Activated CD4-positive, alpha-beta T cell treated with anti-CD3 and anti-CD28 coated beads for 4 hours (primary cell): Measurements from ENCODE around the gene ACSS1.

Experiments used
- DNase-seq, 2 donors: peaks; one replicate each; pipeline ENCODE4 v3.0.0-alpha.2; 2020

The ACSS1 gene

GRCh38 chr20:24992487-24993205 lies 65.3 kb downstream of the ACSS1 start, which contains the start of gene APMAP:
Gene APMAP (minus strand): TSS chr20:24992751. CDS start chr20:24992688, 63 bp downstream.
- peak; percentile 96 to 97 for DNase-seq

DNA sequence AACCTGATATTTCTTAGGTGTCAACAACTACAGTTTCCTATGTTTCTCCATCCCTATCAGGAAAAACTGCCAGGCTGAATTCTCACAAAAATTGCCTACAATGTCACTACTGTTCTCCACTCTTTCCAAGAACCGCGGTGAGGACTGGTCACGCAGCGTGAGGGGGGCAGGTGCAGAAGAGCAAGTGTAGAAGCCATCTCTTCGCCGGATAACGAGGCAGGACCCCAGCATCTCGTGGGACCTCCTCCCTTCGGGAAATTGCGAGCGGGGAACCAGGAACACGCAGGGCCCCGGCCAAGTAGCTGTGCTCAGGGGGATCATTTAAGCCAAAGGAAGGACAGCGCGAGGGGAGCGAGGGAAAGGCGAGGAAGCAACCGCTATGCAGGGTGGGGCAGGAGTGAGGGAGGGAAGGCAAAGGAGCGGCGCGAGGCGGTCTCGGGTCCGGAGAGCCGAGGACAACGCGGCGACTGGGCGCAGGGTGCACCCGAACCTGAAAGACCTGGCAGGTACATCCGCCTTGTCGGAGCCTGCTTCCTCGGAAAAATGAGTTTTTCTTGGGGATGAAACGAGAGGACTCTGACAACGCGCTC lies 65.9 kb downstream of the ACSS1 start:
- DNase-seq: no peak

- DNase-seq: no peak
These were observed 67.1 kb downstream of the ACSS1 start for GRCh38 chr20:24990810-24991252.

DNA sequence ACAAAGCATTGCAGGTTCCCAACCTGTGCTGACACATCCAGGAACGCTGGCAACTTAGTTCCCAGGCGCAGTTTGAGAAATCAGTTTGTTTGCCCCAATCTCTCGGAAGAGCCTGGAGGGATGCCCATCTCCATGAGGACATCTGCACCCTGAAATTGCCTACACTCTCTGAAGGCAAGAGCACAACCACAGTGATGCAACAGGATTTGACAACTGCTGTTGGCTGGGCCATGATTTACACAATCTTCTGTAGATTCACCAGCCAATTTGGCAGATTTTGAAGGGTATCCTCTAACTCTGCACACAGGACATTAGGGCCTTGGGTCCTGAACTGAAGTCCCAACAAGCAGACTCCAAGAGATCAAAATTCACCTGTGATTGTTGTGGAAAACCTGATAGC lies 68.8 kb downstream of the ACSS1 start:
- DNase-seq: no peak

DNA sequence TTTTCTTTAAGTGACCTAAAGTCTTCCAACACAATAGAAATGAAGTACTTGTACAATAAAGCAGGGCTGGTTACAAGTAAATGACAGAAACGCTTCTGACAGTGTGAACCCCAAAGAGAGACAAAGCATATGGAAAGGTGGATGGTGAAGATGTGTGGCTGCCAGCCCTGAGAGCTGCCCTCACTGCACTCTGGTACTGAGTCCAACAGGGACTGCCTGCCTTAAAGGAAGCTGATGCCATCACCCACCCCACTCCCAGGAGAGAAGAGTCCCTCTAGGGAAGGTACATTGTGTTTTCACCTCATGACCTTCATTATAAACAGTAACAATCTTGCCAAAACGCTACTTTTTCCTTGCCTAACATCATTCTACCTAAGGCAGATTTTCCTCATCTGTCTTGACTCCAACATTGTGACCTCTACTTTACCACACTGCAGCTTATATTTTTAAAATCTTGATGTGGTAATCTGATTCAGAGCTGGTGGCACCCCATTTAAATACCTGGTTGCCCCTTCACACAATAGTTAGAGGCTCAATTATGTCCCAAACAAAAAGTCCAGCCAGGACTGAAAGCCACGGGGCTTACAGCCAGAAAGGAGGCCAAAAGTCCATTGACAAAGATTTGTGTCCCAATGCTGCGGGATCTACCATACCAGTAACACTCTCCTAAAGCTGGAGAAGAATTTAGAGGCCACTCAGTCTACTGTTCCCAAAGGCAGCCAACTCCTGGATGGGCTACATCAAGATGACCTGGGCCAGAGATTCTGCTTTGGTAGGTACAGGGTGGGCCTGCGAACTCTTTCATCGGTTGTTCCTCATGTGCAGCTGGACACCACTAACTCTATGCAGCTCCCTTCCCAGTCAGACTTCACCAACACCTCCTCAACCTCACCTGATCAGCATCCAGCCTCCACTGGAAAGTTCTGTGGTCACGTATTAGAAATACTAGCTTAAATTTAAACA lies 69.8 kb downstream of the ACSS1 start:
- no peak for DNase-seq

DNA sequence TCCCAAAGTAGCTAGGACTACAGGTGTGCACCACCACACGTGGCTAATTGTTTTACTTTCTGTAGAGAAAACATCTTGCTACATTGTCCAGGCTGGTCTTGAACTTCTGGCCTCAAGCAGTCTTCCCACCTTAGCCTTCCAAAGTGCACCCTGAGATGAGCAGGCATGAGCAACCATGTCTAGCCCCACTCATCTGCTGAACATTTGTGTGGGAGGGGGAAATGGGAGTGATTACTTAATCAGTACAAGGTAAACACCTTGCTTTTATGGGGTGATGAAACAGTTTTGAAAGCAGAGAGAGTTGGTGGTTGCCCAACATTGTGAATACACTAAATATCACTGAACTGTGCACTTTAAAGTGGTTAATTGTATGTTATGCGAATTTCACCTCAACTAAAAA lies 70.7 kb downstream of the ACSS1 start:
- DNase-seq: peak in 1 of 2 donors; percentile 17

GRCh38 chr20:24986436-24987015 lies 71.4 kb downstream of the ACSS1 start:
- DNase-seq: no peak

- DNase-seq: no peak
These were observed 72.1 kb downstream of the ACSS1 start for GRCh38 chr20:24985802-24986201.

DNA sequence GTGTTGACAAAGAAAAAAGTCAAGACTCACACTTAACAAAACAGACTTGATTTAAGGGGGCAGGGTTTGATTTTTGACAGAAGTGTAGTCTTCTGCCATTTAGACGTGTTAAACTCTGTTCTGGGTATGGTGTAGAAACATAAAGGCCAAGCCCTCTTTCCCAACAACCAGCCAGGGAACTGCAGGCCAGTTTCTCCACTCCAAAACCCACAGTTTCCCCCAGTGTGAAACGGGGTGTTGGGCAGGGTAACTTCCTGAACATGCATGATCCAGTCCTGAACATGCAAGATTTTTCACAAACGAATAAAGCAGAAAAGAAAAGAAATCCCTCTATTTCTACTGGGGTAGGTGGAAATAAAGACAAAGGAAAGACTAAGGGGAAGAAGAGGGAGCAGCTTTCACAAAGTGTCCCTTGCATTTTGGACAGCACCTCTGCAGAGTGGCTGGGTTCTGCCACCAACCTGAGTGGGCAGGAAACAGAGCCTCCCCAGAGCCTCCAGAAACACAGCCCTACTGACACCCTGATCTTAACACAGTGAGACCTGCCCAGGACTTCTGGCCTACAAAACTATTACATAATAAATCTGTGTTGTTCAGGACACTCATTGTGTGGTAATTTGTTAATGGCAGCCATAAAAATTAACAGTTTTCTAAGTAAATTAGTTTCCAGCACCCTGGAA lies 72.8 kb downstream of the ACSS1 start:
- no peak for DNase-seq

DNA sequence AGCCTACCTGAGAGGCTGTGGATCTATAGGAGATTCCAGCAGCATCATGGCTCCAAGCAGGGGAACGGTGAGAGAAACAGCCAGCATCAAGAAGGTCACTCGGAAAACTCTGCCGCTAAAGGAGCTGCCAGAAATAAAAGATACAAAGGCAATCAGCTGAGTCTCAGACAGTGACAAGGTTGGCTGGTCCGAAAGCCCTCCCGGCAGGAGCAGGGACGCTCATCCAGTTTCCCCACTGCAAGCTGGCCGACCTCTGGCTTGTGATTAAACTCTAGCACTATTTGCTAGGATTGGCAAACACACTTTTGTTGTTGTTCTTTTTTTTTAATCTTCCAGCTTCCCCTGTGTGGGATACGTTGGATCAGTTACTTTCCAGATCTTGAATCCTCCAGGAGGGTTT lies 74.0 kb downstream of the ACSS1 start:
- no peak for DNase-seq

- DNase-seq: no peak
These were observed 76.1 kb downstream of the ACSS1 start for GRCh38 chr20:24981790-24982189.

GRCh38 chr20:24981282-24981681 lies 76.7 kb downstream of the ACSS1 start:
- DNase-seq: no peak

DNA sequence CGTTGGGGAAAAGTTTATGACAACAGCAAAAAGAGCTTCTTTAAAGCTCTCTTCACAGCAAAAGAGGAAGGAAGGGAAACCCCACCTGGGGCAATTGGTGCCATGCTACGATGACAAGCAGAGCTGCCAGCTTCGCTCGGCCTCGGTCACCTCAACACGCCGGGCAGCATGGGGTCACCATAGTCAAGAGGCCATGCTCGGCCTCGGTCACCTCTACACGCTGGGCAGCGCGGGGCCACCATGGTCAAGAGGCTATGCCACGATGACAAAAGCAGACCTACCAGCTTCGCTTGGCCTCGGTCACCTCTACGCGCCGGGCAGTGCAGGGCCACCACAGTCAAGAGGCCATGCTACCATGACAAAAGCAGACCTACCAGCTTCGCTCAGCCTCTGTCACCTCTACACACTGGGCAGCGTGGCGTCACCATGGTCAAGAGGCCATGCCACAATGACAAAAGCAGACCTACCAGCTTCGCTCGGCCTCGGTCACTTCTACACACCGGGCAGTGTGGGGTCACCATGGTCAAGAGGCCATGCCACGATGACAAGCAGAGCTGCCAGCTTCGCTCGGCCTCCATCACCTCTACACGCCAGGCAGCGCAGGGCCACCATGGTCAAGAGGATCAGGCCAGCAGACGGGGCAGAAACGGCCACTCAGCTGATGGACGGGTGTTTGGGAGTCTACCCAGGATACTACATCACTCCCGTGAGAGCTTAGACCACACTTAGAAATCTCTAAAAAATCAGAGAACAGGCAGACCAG lies 77.5 kb downstream of the ACSS1 start:
- no peak for DNase-seq

DNA sequence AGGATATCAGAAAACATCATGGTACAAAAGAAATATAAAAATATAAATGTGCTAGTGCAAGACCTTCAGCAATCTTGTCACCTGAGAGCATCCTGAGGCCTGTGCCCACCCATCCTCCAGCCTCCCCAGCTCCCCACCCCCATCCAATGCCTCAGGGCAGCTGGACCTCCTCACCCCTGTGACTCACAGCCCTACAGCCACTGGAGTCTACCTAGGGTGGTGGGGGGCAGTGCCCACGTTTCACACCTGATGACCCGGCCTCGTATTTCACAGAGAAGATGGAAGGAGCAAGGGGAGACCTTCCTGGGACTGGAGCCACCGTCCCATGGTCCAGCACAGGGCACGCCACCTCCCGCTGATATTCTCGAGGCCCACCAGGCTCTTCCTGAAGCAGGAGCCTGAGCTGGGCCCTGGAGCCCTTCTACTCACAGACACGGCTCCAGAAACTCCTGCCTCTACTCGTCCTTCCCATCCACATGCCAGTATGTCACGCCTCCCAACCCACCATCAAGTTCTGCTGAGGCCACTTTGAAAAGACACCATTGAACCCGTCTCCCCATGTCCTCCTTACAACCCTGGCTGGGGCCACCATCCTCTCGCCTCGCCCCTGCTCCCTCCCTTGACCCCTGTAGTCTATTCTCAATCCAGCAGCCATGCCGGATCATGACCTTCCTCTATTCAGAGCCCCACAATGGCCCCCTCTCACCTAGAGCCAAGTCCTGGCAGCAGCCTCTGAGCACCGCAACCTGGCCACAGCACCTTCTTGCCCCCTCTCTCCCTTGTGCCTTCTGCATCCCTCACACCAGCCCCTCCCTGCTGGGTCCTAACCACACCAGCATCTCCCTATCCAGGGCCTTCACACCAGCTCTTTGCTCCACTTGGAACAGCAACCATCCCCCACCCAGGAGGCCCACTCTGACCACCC lies 78.6 kb downstream of the ACSS1 start:
- no peak for DNase-seq

GRCh38 chr20:24978513-24978912 lies 79.4 kb downstream of the ACSS1 start:
- no peak for DNase-seq

GRCh38 chr20:24977797-24978196 lies 80.1 kb downstream of the ACSS1 start:
- no peak for DNase-seq

DNA sequence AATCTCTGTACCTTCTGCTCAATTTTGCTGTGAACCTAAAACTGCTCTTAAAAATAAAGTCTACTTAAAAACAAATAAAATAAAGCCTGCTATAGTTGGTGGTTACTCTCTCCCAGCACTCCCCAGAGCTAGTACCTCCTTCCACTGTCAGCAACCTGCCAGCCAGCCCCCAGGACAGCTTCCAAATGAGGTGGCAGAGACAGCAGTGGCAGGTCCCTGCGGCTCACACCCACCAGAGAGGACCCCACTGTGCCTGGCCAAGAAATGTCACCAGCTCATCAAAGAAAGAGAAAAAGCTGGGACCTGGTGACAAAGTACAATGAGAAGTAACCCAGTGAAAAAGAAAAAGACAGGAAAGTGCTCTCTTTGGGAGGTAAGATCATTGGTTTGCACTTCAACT lies 80.6 kb downstream of the ACSS1 start:
- DNase-seq: no peak

- DNase-seq: no peak
These were observed 85.6 kb downstream of the ACSS1 start for GRCh38 chr20:24972341-24972740.

GRCh38 chr20:24971376-24972101 lies 86.4 kb downstream of the ACSS1 start:
- DNase-seq: no peak

- no peak for DNase-seq
These were observed 87.2 kb downstream of the ACSS1 start for GRCh38 chr20:24970754-24971153.
